ENCODE measurements around the gene HBM.
"Not testable (repeated sequence)": the region's sequence is repeated elsewhere in the genome, so short reads cannot be mapped to it uniquely, and the experiment has no call there.

HBM gene

GRCh38 chr16:188674-189073 is 22.9 kb downstream of the HBM start:
- peak in 1 of 2 experiments; percentile 42 for DNase-seq

DNA sequence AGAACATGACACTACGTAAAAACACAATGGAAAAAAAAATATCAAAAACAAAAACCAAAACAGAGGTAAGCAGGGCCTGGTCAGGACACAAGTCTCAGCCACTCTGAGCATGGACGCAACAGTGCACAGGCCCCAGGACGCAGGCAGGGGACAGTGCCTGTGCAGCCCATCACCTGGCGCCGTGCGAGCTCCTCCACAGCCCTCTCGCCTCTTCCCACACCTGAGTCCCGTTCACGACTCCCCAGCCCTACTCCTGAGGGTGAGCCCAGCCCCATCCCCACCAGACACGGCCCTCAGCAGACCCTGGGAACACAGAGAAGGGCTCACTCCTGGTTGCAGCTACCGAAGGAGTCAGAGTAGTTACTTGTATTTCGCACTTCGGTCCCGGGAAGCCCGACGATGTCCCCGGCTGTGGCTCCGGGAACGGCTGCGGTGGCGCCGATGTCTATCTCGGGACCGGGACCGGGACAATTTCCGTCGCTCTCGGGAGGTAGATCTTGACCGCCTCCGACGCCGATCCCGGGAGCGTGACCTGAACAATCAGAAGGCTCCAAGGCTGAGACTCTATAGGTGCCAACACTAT is 23.9 kb downstream of the HBM start:
- no peak for DNase-seq

DNA sequence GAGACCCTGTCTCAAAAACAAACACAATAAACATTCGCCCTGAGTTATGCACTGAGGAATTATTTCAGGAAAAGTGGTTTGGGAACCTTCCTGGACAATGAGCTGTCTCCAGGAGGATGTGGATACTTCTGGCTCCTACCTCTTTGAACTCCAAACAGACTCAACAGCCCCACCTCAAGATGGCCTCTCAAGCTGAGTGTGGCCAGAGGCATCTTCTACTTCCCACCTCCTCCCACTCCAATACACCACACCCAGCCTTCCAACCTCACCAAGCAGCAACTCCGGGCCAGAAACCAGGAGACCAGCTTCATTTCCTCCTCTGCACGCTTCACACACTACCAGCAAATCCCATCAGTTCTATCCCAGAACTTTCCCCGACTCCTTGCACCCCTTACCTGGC is 26.1 kb downstream of the HBM start:
- no peak for DNase-seq

GRCh38 chr16:192686-193085 is 26.9 kb downstream of the HBM start:
- DNase-seq, result no peak

- no peak for DNase-seq
These were observed 27.7 kb downstream of the HBM start for GRCh38 chr16:193441-193840.

DNA sequence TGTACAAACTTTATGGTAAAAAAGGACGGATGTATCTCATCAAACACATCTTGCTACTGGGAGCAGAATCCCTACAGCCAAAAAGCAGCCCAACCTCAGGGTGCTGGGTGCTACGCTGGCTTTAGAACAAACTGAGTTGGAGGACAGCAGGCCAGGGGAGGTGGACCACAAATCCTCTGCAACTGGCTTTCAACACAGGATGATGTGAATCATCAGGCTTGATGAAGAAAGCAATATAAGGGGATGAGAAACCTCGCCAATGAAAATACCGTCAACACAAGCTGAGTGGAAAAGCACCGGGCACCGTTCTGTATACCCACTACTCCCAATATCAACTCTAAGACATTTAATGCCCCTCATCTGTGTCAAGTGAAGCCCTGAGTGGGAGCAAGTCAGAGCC is 28.7 kb downstream of the HBM start:
- DNase-seq, result no peak

GRCh38 chr16:200388-200787 is 34.6 kb downstream of the HBM start:
- no peak for DNase-seq

GRCh38 chr16:203246-203645 is 37.5 kb downstream of the HBM start:
- no peak for DNase-seq

- DNase-seq, result not testable (repeated sequence)
These were observed 38.3 kb downstream of the HBM start for GRCh38 chr16:204046-204445.

- DNase-seq, result not testable (repeated sequence)
These were observed 43.6 kb downstream of the HBM start for GRCh38 chr16:209359-209758.

GRCh38 chr16:211631-212180 is 45.9 kb downstream of the HBM start:
- not testable (repeated sequence) for DNase-seq

DNA sequence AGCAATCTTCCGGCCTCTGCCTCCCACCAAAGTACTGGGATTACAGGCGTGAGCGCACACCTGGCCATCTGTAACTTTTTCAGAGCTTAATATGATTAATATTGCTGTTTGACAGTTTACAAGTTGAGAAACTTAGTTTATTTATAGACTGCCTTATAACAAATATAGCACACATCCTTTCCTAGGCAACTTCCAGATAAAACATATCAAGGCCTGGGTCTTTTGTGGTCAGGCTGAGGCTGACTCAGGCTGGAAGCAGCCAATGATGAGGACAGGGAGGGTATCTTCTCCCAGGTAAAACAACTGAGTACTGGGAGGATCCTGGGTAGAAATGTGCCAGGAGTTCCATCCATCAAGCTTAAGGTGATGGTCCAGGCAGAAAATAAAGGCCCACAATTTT is 47.2 kb downstream of the HBM start:
- no peak for DNase-seq
